Hepatocyte (in vitro differentiated cells): ENCODE data around the gene ABCF1.

Experiments
- EZH2 ChIP-seq: fragments of 200-600 bp; sonication (generic); IDR thresholded peaks from 2 replicates; pipeline ENCODE4 v1.6.1; 2016; ENCODE audit warnings: antibody characterized with exemption, mild to moderate bottlenecking, borderline replicate concordance
- EZH2phosphoT487 ChIP-seq: fragments of 200-600 bp; sonication (generic); IDR thresholded peaks from one replicate; pipeline ENCODE4 v1.6.1; 2018; ENCODE audit warnings: antibody characterized with exemption, mild to moderate bottlenecking, low read depth, moderate library complexity; ENCODE audit not compliant: unreplicated experiment, severe bottlenecking
- TF ChIP-seq, protein P1 (sequence below): fragments of 200-600 bp; sonication (generic); IDR thresholded peaks from 2 replicates; pipeline ENCODE4 v1.5.1; 2016; ENCODE audit warnings: antibody characterized with exemption, mild to moderate bottlenecking; ENCODE audit not compliant: poor library complexity

DNA sequence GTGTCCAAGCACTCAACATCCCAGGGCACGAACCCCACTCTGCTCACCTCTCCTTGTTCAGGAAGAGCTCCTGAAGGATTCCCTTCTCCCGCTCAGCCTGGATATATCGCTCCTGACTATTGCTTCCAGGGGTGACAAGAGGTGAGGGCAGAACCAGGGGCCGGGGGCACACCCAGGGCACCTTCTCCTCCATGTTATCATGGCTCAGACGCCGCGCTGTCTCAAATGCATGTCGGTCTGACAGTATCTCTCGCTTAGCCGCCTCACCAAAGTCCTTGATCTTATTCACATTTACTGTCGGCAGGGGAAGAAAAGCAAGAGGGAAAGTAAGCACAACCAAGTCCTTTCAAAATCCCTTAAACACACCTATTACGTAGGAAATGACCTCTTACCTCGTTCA lies 32.7 kb downstream of the ABCF1 start:
- TF ChIP-seq, protein P1, sequence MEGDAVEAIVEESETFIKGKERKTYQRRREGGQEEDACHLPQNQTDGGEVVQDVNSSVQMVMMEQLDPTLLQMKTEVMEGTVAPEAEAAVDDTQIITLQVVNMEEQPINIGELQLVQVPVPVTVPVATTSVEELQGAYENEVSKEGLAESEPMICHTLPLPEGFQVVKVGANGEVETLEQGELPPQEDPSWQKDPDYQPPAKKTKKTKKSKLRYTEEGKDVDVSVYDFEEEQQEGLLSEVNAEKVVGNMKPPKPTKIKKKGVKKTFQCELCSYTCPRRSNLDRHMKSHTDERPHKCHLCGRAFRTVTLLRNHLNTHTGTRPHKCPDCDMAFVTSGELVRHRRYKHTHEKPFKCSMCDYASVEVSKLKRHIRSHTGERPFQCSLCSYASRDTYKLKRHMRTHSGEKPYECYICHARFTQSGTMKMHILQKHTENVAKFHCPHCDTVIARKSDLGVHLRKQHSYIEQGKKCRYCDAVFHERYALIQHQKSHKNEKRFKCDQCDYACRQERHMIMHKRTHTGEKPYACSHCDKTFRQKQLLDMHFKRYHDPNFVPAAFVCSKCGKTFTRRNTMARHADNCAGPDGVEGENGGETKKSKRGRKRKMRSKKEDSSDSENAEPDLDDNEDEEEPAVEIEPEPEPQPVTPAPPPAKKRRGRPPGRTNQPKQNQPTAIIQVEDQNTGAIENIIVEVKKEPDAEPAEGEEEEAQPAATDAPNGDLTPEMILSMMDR = no peak
- TF ChIP-seq EZH2 = no peak
- TF ChIP-seq EZH2phosphoT487 = no peak
